H9 (cell line): ENCODE data around the gene PRRC2B. TPM values are rescaled to one million over a fixed set of nuclear protein-coding genes. Genes with fewer than 3 reads are reported as not detected.

ENCODE experiments used
- DNase-seq: peaks from one replicate; pipeline ENCODE4 v3.0.0-alpha.2; 2017
- H2AFZ ChIP-seq: one replicate; pipeline ENCODE4 v1.6.1; 2013; ENCODE audit warnings: mild to moderate bottlenecking, low read length, control low read depth, moderate library complexity
- H2AK5ac ChIP-seq: 2 replicates; pipeline ENCODE4 v1.6.1; 2013; ENCODE audit warnings: low read length, control low read depth, mixed read lengths; ENCODE audit not compliant: insufficient read length
- H2BK120ac ChIP-seq: one replicate; pipeline ENCODE4 v1.6.1; 2013; ENCODE audit warnings: low read depth, mild to moderate bottlenecking, low read length, control low read depth, inconsistent platforms; ENCODE audit not compliant: poor library complexity, severe bottlenecking
- H2BK12ac ChIP-seq: 2 replicates; pipeline ENCODE4 v1.6.1; 2013; ENCODE audit warnings: low read length, control low read depth, mixed read lengths, low read depth; ENCODE audit not compliant: insufficient read length
- H2BK15ac ChIP-seq: 2 replicates; pipeline ENCODE4 v1.6.1; 2013; ENCODE audit warnings: low read depth, low read length, control low read depth
- H2BK20ac ChIP-seq: one replicate; pipeline ENCODE4 v1.6.1; 2013; ENCODE audit warnings: low read depth, mild to moderate bottlenecking, low read length, control low read depth, inconsistent platforms; ENCODE audit not compliant: poor library complexity, severe bottlenecking
- H2BK5ac ChIP-seq: 2 replicates; pipeline ENCODE4 v1.6.1; 2013; ENCODE audit warnings: low read length, control low read depth, mixed read lengths; ENCODE audit not compliant: insufficient read length
- H3K14ac ChIP-seq: 2 replicates; pipeline ENCODE4 v1.6.1; 2013; ENCODE audit warnings: low read length, control low read depth; ENCODE audit not compliant: insufficient read depth
- H3K18ac ChIP-seq: 2 replicates; pipeline ENCODE4 v1.6.1; 2013; ENCODE audit warnings: low read depth, mild to moderate bottlenecking, mixed read lengths, low read length, control low read depth; ENCODE audit not compliant: insufficient read length
- H3K23ac ChIP-seq: 2 replicates; pipeline ENCODE4 v1.6.1; 2013; ENCODE audit warnings: low read length, control low read depth, mixed read lengths, low read depth; ENCODE audit not compliant: insufficient read length
- H3K23me2 ChIP-seq: 2 replicates; pipeline ENCODE4 v1.6.1; 2013; ENCODE audit warnings: low read depth, mild to moderate bottlenecking, mixed read lengths, low read length, control low read depth; ENCODE audit not compliant: insufficient read length, poor library complexity, severe bottlenecking
- H3K27ac ChIP-seq: 2 replicates; pipeline ENCODE4 v1.5.1; 2013; ENCODE audit warnings: low read length, control low read depth, mixed read lengths, low read depth; ENCODE audit not compliant: insufficient read length
- H3K27me3 ChIP-seq: 2 replicates; pipeline ENCODE4 v1.6.1; 2013; ENCODE audit warnings: low read length, control low read depth, inconsistent platforms; ENCODE audit not compliant: insufficient read depth
- H3K4ac ChIP-seq: 2 replicates; pipeline ENCODE4 v1.6.1; 2013; ENCODE audit warnings: low read depth, mild to moderate bottlenecking, control low read depth, inconsistent platforms, low read length, moderate library complexity
- H3K4me1 ChIP-seq: 2 replicates; pipeline ENCODE4 v1.6.1; 2013; ENCODE audit warnings: low read length, control low read depth, inconsistent platforms; ENCODE audit not compliant: insufficient read depth
- H3K4me2 ChIP-seq: 2 replicates; pipeline ENCODE4 v1.6.1; 2013; ENCODE audit warnings: low read length, control low read depth, mixed read lengths; ENCODE audit not compliant: insufficient read length, insufficient read depth
- H3K56ac ChIP-seq: 2 replicates; pipeline ENCODE4 v1.6.1; 2013; ENCODE audit warnings: low read depth, mild to moderate bottlenecking, mixed read lengths, low read length, control low read depth; ENCODE audit not compliant: insufficient read length
- H3K79me1 ChIP-seq: 2 replicates; pipeline ENCODE4 v1.6.1; 2013; ENCODE audit warnings: low read depth, mild to moderate bottlenecking, moderate library complexity, low read length, control low read depth, inconsistent platforms; ENCODE audit not compliant: insufficient read depth, poor library complexity, severe bottlenecking
- H3K79me2 ChIP-seq: 2 replicates; pipeline ENCODE4 v1.6.1; 2013; ENCODE audit warnings: low read length, control low read depth, inconsistent platforms; ENCODE audit not compliant: insufficient read depth
- H3K9ac ChIP-seq: 2 replicates; pipeline ENCODE4 v1.6.1; 2013; ENCODE audit warnings: low read length, control low read depth, mixed read lengths; ENCODE audit not compliant: insufficient read length; ENCODE audit errors: extremely low read depth
- H3K9me3 ChIP-seq: one replicate; pipeline ENCODE4 v1.6.1; 2013; ENCODE audit warnings: low read depth, low read length, inconsistent platforms; ENCODE audit not compliant: control insufficient read depth
- H3T11ph ChIP-seq: one replicate; pipeline ENCODE4 v1.6.1; 2013; ENCODE audit warnings: mild to moderate bottlenecking, low read length, control low read depth, inconsistent platforms
- H4K20me1 ChIP-seq: one replicate; pipeline ENCODE4 v1.6.1; 2013; ENCODE audit not compliant: control insufficient read depth, insufficient read length, insufficient read depth
- H4K5ac ChIP-seq: 2 replicates; pipeline ENCODE4 v1.6.1; 2013; ENCODE audit warnings: low read depth, mild to moderate bottlenecking, mixed read lengths, low read length, control low read depth; ENCODE audit not compliant: insufficient read length
- H4K8ac ChIP-seq: replicated peaks from 2 replicates; pipeline ENCODE4 v1.6.1; 2013; ENCODE audit warnings: low read length, control low read depth, mixed read lengths, low read depth; ENCODE audit not compliant: insufficient read length
- H4K91ac ChIP-seq: 2 replicates; pipeline ENCODE4 v1.6.1; 2013; ENCODE audit warnings: low read depth, mild to moderate bottlenecking, moderate library complexity, mixed read lengths, low read length, control low read depth; ENCODE audit not compliant: insufficient read length
- H3K27ac Mint-ChIP-seq, 3 experiments: 2 replicates in 2 of 3; 3 replicates in 1 of 3; pipeline ENCODE4 v1.8.0; 2020 to 2021; ENCODE audit warnings: mixed read lengths in 3 of 3, mild to moderate bottlenecking in 1 of 3, moderate library complexity in 1 of 3
- H3K27me3 Mint-ChIP-seq: 2 replicates; pipeline ENCODE4 v1.8.0; 2021; ENCODE audit warnings: low read depth, mild to moderate bottlenecking, moderate library complexity, mixed read lengths
- H3K36me3 Mint-ChIP-seq, 3 experiments: 2 replicates in 2 of 3; 3 replicates in 1 of 3; pipeline ENCODE4 v1.8.0; 2020 to 2021; ENCODE audit warnings: low read depth in 3 of 3, mixed read lengths in 3 of 3; ENCODE audit not compliant: insufficient read depth in 1 of 3
- H3K4me1 Mint-ChIP-seq, 2 experiments: 2 replicates each; pipeline ENCODE4 v1.8.0; 2020; ENCODE audit warnings: mixed read lengths in 2 of 2
- H3K4me3 Mint-ChIP-seq, 2 experiments: 2 replicates in 1 of 2; 3 replicates in 1 of 2; pipeline ENCODE4 v1.8.0; 2020 to 2021; ENCODE audit warnings: mild to moderate bottlenecking in 2 of 2, mixed read lengths in 2 of 2, moderate library complexity in 1 of 2
- H3K9me3 Mint-ChIP-seq, 2 experiments: 2 replicates in 1 of 2; 3 replicates in 1 of 2; pipeline ENCODE4 v1.8.0; 2020; ENCODE audit warnings: mild to moderate bottlenecking in 2 of 2, mixed read lengths in 2 of 2, moderate library complexity in 1 of 2
- CTCF ChIP-seq: fragments of 200-600 bp; sonication (generic); conservative IDR thresholded peaks from 3 replicates; pipeline ENCODE4 v1.8.0; 2021; ENCODE audit warnings: antibody characterized with exemption, mild to moderate bottlenecking
- WGBS: extraction: QIAGEN DNeasy Blood & Tissue Kit; methylation state at CpG from one replicate; pipeline ENCODE4 v1.1.7; 2013; ENCODE audit warnings: missing lambda C conversion rate, low lambda C conversion rate, mixed read lengths; ENCODE audit not compliant: insufficient read length; ENCODE audit errors: extremely low coverage; 5-methylcytosine and 5-hydroxymethylcytosine counted together
- total RNA-seq: library from RNA; stranded (reverse); gene quantifications from 2 replicates; pipeline ENCODE4 v1.2.1, GENCODE V29; 2021

PRRC2B gene
- total RNA-seq, 1 experiment from 2014 or later, result 251 TPM

DNA sequence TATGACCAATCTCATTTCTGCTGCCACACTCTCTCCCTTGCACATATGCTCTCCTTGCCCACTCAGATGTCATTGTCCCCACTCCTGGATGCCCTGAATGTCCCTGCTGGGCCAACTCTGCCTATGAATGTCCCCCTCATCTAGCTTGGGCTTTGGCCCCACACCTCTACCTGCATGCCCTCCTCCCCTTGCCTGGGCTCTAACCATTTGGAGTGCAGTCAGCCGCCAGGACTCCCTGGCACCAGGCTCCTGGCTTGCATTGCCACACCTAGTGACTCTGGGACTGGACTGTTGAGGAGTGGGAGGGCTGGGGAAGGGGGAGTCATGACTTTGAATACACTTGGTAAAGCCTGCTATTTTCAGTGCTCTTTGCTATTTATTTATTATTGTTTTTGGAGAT lies 67.3 kb downstream of the PRRC2B start:
- no peak for TF ChIP-seq CTCF
- no peak overlapping the region for H3K4me2 ChIP-seq
- peaks cover 63 to 95% (median 91%) of the 10 kb centered on the region in 3 experiments; a peak in 6 of 7 replicates for H3K36me3 Mint-ChIP-seq
- no peak overlapping the region for H3K9ac ChIP-seq
- H4K91ac ChIP-seq, result no peak overlapping the region
- no peak overlapping the region for H3K56ac ChIP-seq
- H3K27me3 ChIP-seq, result no peaks in the 10 kb centered on the region
- peak overlapping the region in 2 of 3 experiments; percentile 1 to 32; a peak in 4 of 7 replicates for H3K27ac Mint-ChIP-seq
- no peaks in the 10 kb centered on the region for H3K23me2 ChIP-seq
- no CpG with 5 or more reads among the region's 1 CpG for WGBS
- peaks cover 1% of the 10 kb centered on the region; the same call in 1 of the 2 replicates for H3K27me3 Mint-ChIP-seq
- H3K9me3 ChIP-seq, result no peaks in the 10 kb centered on the region
- no peak overlapping the region for H3K4ac ChIP-seq
- no peak overlapping the region for H4K8ac ChIP-seq
- H3T11ph ChIP-seq, result no peak overlapping the region
- no peak overlapping the region for H3K14ac ChIP-seq
- H3K79me2 ChIP-seq, result no peaks in the 10 kb centered on the region
- H3K4me1 Mint-ChIP-seq, result no peaks in the 10 kb centered on the region
- no peak overlapping the region for H2BK12ac ChIP-seq
- no peak overlapping the region for H2AFZ ChIP-seq
- no peak for DNase-seq
- no peaks in the 10 kb centered on the region for H4K20me1 ChIP-seq
- no peak overlapping the region for H2BK5ac ChIP-seq
- H3K4me3 Mint-ChIP-seq, result no peak overlapping the region
- no peak overlapping the region for H3K18ac ChIP-seq
- H2BK15ac ChIP-seq, result no peak overlapping the region
- H3K27ac ChIP-seq, result no peak overlapping the region
- H2AK5ac ChIP-seq, result no peak overlapping the region
- no peaks in the 10 kb centered on the region for H3K79me1 ChIP-seq
- H3K4me1 ChIP-seq, result no peaks in the 10 kb centered on the region
- H3K23ac ChIP-seq, result no peak overlapping the region
- no peaks in the 10 kb centered on the region for H3K9me3 Mint-ChIP-seq
- H2BK20ac ChIP-seq, result no peak overlapping the region
- no peak overlapping the region for H2BK120ac ChIP-seq
- H4K5ac ChIP-seq, result no peak overlapping the region
